GM12878 (cell line): ENCODE measurements around the gene BORCS6. TPM values are rescaled to one million over a fixed set of nuclear protein-coding genes. Genes with fewer than 3 reads are reported as not detected.

Experiments
- ATAC-seq: fragments of 200-7000 bp; cut with Tn5 transposase; 3 replicates; pipeline ENCODE4 v1.9.1; 2020; ENCODE audit warnings: mild to moderate bottlenecking, moderate library complexity
- BruUV-seq: library from RNA; stranded (reverse); fragments of 400-500 nt; replicated peaks from 2 replicates; lab custom pipeline; 2021; lab: Mats Ljungman, UMichigan
- CTCF ChIA-PET: fragments of 300-600 bp; sonication (Branson Sonifier 250); formaldehyde crosslinking; extraction: SDS; loops from one replicate; lab custom pipeline; 2021; ENCODE audit warnings: inconsistent platforms; lab: Yijun Ruan, JAX
- POLR2A ChIA-PET: fragments of 350-600 bp; formaldehyde crosslinking; extraction: SDS; loops from one replicate; lab custom pipeline; 2021; ENCODE audit warnings: inconsistent platforms; lab: Charles Lee
- RAD21 ChIA-PET: fragments of 300-600 bp; sonication (Branson Sonifier 250); formaldehyde crosslinking; loops from one replicate; lab custom pipeline; 2023; ENCODE audit warnings: antibody characterized with exemption; ENCODE audit not compliant: unreplicated experiment; lab: Charles Lee
- SMC1A ChIA-PET: fragments of 300-600 bp; sonication (Branson Sonifier 250); formaldehyde crosslinking; loops from one replicate; lab custom pipeline; 2023; ENCODE audit not compliant: unreplicated experiment, uncharacterized antibody; lab: Charles Lee
- DNase-seq: peaks from one replicate; pipeline ENCODE4 v3.0.0-alpha.2; 2011; ENCODE audit warnings: low read depth, low spot score
- FAIRE-seq: peaks from 3 replicates; lab custom pipeline; 2011; peaks lifted over from hg19 to GRCh38; lab: Jason Lieb, UNC
- H2AFZ ChIP-seq: 2 replicates; pipeline ENCODE4 v1.6.0; 2011; ENCODE audit warnings: low read depth, low read length, control low read depth; ENCODE audit not compliant: control insufficient read depth
- H3K27ac ChIP-seq: 2 replicates; pipeline ENCODE4 v1.5.1; 2011; ENCODE audit warnings: control low read depth; ENCODE audit not compliant: control insufficient read depth, insufficient read depth
- H3K27me3 ChIP-seq, 2 experiments: replicated peaks in 1 of 2; 2 replicates each; pipeline versions ENCODE4 v1.6.0 to v1.6.1; 2011; ENCODE audit warnings: low read length in 1 of 2; ENCODE audit not compliant: control insufficient read depth in 2 of 2, insufficient read depth in 2 of 2
- H3K36me3 ChIP-seq, 2 experiments: 2 replicates each; pipeline ENCODE4 v1.5.1; 2011; ENCODE audit warnings: low read length in 1 of 2; ENCODE audit not compliant: control insufficient read depth in 2 of 2, insufficient read depth in 2 of 2
- H3K4me1 ChIP-seq: 2 replicates; pipeline ENCODE4 v1.6.1; 2011; ENCODE audit warnings: mild to moderate bottlenecking, low read length, moderate library complexity, mixed read lengths; ENCODE audit not compliant: control insufficient read depth, insufficient read depth
- H3K4me2 ChIP-seq: 2 replicates; pipeline ENCODE4 v1.6.0; 2011; ENCODE audit warnings: control low read depth; ENCODE audit not compliant: control insufficient read depth, insufficient read depth
- H3K4me3 ChIP-seq: fragments of 200-600 bp; sonication (generic); 2 replicates; pipeline ENCODE4 v1.5.1; 2016
- H3K79me2 ChIP-seq: 2 replicates; pipeline ENCODE4 v1.6.0; 2011; ENCODE audit warnings: low read length; ENCODE audit not compliant: control insufficient read depth, insufficient read depth
- H3K9ac ChIP-seq: 2 replicates; pipeline ENCODE4 v1.8.0; 2011; ENCODE audit warnings: low read length, control low read depth, mixed read lengths; ENCODE audit not compliant: control insufficient read depth, insufficient read depth
- H3K9me3 ChIP-seq: replicated peaks from 3 replicates; pipeline ENCODE4 v1.5.1; 2011; ENCODE audit warnings: mild to moderate bottlenecking, low read length; ENCODE audit not compliant: control insufficient read depth, insufficient read depth
- H4K20me1 ChIP-seq: 2 replicates; pipeline ENCODE4 v1.6.0; 2011; ENCODE audit not compliant: control insufficient read depth, insufficient read depth
- ATF2 ChIP-seq: IDR thresholded peaks from 2 replicates; pipeline ENCODE4 v1.6.1; 2012; ENCODE audit warnings: low read length, inconsistent platforms
- ATF3 ChIP-seq: IDR thresholded peaks from 2 replicates; pipeline ENCODE4 v1.6.1; 2011; ENCODE audit warnings: low read depth, mild to moderate bottlenecking, low read length, moderate library complexity, borderline replicate concordance; ENCODE audit errors: extremely low read depth
- BCL11A ChIP-seq: IDR thresholded peaks from 2 replicates; pipeline ENCODE4 v1.6.1; 2011; ENCODE audit warnings: low read depth, low read length
- BHLHE40 ChIP-seq, 2 experiments: fragments of 450-650 bp in 1 of 2; IDR thresholded peaks; 2 replicates each; pipeline ENCODE4 v1.6.1; 2011 to 2017; ENCODE audit warnings: low read depth in 2 of 2, borderline replicate concordance in 1 of 2, improper control_type of control experiment in 1 of 2, low read length in 1 of 2, mild to moderate bottlenecking in 1 of 2
- CBX5 ChIP-seq: sonication (generic); IDR thresholded peaks from 2 replicates; pipeline ENCODE4 v1.6.1; 2016; ENCODE audit warnings: low read depth, moderate library complexity, mild to moderate bottlenecking, inconsistent platforms
- CHD2 ChIP-seq: IDR thresholded peaks from 2 replicates; pipeline ENCODE4 v1.6.1; 2011; ENCODE audit warnings: low read depth, low read length, improper control_type of control experiment, borderline replicate concordance
- DPF2 ChIP-seq: fragments of 450-650 bp; IDR thresholded peaks from 2 replicates; pipeline ENCODE4 v1.6.1; 2017; ENCODE audit warnings: mild to moderate bottlenecking
- ETV6 ChIP-seq, 2 experiments: fragments of 450-650 bp in 1 of 2; IDR thresholded peaks in 1 of 2; conservative IDR thresholded peaks in 1 of 2; 2 replicates each; pipeline ENCODE4 v1.6.1; 2014; ENCODE audit warnings: antibody characterized with exemption in 1 of 2, borderline replicate concordance in 1 of 2, low read depth in 1 of 2, mild to moderate bottlenecking in 1 of 2, moderate library complexity in 1 of 2
- GATAD2B ChIP-seq: fragments of 450-650 bp; conservative IDR thresholded peaks from 2 replicates; pipeline ENCODE4 v1.6.1; 2017; ENCODE audit warnings: low read depth, mild to moderate bottlenecking, moderate library complexity
- HDGF ChIP-seq: fragments of 450-650 bp; IDR thresholded peaks from 2 replicates; pipeline ENCODE4 v1.6.1; 2016; ENCODE audit warnings: antibody characterized with exemption
- IKZF1 ChIP-seq: fragments of 450-650 bp; conservative IDR thresholded peaks from 2 replicates; pipeline ENCODE4 v1.6.1; 2017; ENCODE audit warnings: antibody characterized with exemption, mild to moderate bottlenecking
- IKZF2 ChIP-seq, 2 experiments: fragments of 450-650 bp; IDR thresholded peaks; 2 replicates each; pipeline ENCODE4 v1.6.1; 2017; ENCODE audit warnings: mild to moderate bottlenecking in 2 of 2, moderate library complexity in 2 of 2
- NR2C1 ChIP-seq: fragments of 450-650 bp; IDR thresholded peaks from 2 replicates; pipeline ENCODE4 v1.6.1; 2017; ENCODE audit warnings: antibody characterized with exemption, mild to moderate bottlenecking, moderate library complexity
- RFX5 ChIP-seq: IDR thresholded peaks from 2 replicates; pipeline ENCODE4 v1.6.1; 2011; ENCODE audit warnings: low read depth, low read length, improper control_type of control experiment
- SKIL ChIP-seq: fragments of 450-650 bp; IDR thresholded peaks from 2 replicates; pipeline ENCODE4 v1.6.1; 2017; ENCODE audit warnings: mild to moderate bottlenecking, low read depth, inconsistent platforms; ENCODE audit not compliant: poor library complexity, severe bottlenecking
- SMARCA5 ChIP-seq: fragments of 450-650 bp; IDR thresholded peaks from 2 replicates; pipeline ENCODE4 v1.6.1; 2017; ENCODE audit warnings: mild to moderate bottlenecking
- WRNIP1 ChIP-seq: IDR thresholded peaks from 2 replicates; pipeline ENCODE4 v1.6.1; 2011; ENCODE audit warnings: low read depth, low read length, improper control_type of control experiment, borderline replicate concordance
- ZBTB33 ChIP-seq: fragments of 450-650 bp; IDR thresholded peaks from 2 replicates; pipeline ENCODE4 v1.6.1; 2017; ENCODE audit warnings: mild to moderate bottlenecking
- ZNF384 ChIP-seq: IDR thresholded peaks from 2 replicates; pipeline ENCODE4 v1.6.1; 2012; ENCODE audit warnings: low read depth, mild to moderate bottlenecking, low read length, improper control_type of control experiment, borderline replicate concordance
- WGBS: methylation state at CpG from one replicate; pipeline ENCODE4 v1.1.6; 2016; ENCODE audit warnings: low lambda C conversion rate; ENCODE audit not compliant: insufficient replicate concordance, insufficient coverage; ENCODE audit errors: missing lambda C conversion rate; 5-methylcytosine and 5-hydroxymethylcytosine counted together
- in situ Hi-C: fragments of 300-500 bp; cut with MboI; formaldehyde crosslinking; loops from 9 replicates; pipeline ENCODE4 v1.14.3; 2018; ENCODE audit warnings: mixed read lengths
- intact Hi-C: fragments of 100-400 bp; cut with micrococcal nuclease; formaldehyde crosslinking; loops from one replicate; pipeline ENCODE4 v1.14.2; 2022; ENCODE audit not compliant: unreplicated experiment
- polyA plus RNA-seq, 11 experiments: library from polyadenylated mRNA; depleted of rRNA in 4 of 11; unstranded in 6 of 11; stranded (reverse) in 5 of 11; fragments of >200 nt; fragmentation: Nextera tagmentation in 4 of 11; fragmentation: Illumina TruSeq in 1 of 11; extraction: Ambion mirVana in 4 of 11; extraction: Trizol in 1 of 11; gene quantifications; 1 replicate in 1 of 11; 2 replicates in 10 of 11; pipeline versions ENCODE4 v1.2.1 to v1.2.3, GENCODE V29; 2011 to 2016; ENCODE audit warnings: inconsistent platforms in 2 of 11, missing spikeins in 2 of 11, low read depth in 1 of 11
- total RNA-seq, 4 experiments: library from RNA; depleted of rRNA in 3 of 4; stranded (reverse); fragments of >200 nt in 3 of 4; fragmentation: Illumina TruSeq in 1 of 4; extraction: Trizol in 1 of 4; gene quantifications; 2 replicates each; pipeline versions ENCODE4 v1.2.1 to v1.2.3, GENCODE V29; 2013 to 2021

BORCS6 gene
- total and polyA plus RNA-seq, 10 of the 15 experiments (the other 5 are each of a cell fraction or from before 2014, with no cell fraction given): 0.37 to 14.1 (median 6.7) TPM

GRCh38 chr17:8231701-8232100 lies 41.7 kb upstream of the BORCS6 start:
- DNase-seq (no peak), ATAC-seq (no peak), FAIRE-seq (no peak)
- H3K9me3 ChIP-seq: no peaks in the 10 kb centered on the region
- H3K9ac ChIP-seq: no peak overlapping the region
- in situ Hi-C loops: no loop called here
- no TSS peak for BruUV-seq
- RAD21 ChIA-PET: no interaction called here
- H3K27ac ChIP-seq: no peak overlapping the region
- no peak overlapping the region for H3K4me3 ChIP-seq
- H3K79me2 ChIP-seq: no peaks in the 10 kb centered on the region
- 98% methylated on average over 10 of the region's 10 CpGs for WGBS
- no peak overlapping the region for H3K4me2 ChIP-seq
- SMC1A ChIA-PET: interaction anchor here (0.5 to 0.9 kb wide), 2 partner anchors 15 to 64 kb away, joined by 3 to 4 read pairs; partner anchors contain the start of gene SLC25A35
- no peak overlapping the region for H2AFZ ChIP-seq
- peaks cover 45 to 61% of the 10 kb centered on the region in 2 experiments for H3K36me3 ChIP-seq
- peaks cover 5% of the 10 kb centered on the region for H3K4me1 ChIP-seq
- CTCF ChIA-PET: no interaction called here
- TF ChIP-seq SKIL (no peak), ZNF384 (no peak), RFX5 (no peak), ETV6 (conservative IDR thresholded peaks at IDR 0.05 in 1 of 2, IDR thresholded peaks at IDR 0.05 in 1 of 2; ENCODE audit: borderline replicate concordance in 1 of 2, low read depth in 1 of 2) (no peak), IKZF2 (IDR thresholded peaks at IDR 0.05) (no peak), IKZF1 (no peak), BHLHE40 (IDR thresholded peaks at IDR 0.05; ENCODE audit: borderline replicate concordance in 1 of 2, low read depth in 2 of 2, low read length in 1 of 2) (no peak), GATAD2B (no peak), WRNIP1 (no peak), ATF3 (no peak), ZBTB33 (no peak), DPF2 (no peak), BCL11A (no peak), CBX5 (no peak), NR2C1 (no peak), HDGF (no peak), ATF2 (no peak), CHD2 (no peak), SMARCA5 (no peak)
- POLR2A ChIA-PET: no interaction called here
- H4K20me1 ChIP-seq: no peaks in the 10 kb centered on the region; the same call in 1 of the 2 replicates
- H3K27me3 ChIP-seq: no peaks in the 10 kb centered on the region
- intact Hi-C loops: no loop called here
